GM12873 (cell line): Measurements from ENCODE around the gene PITHD1.

Experiments
- CTCF ChIP-seq: IDR thresholded peaks from 2 replicates; pipeline ENCODE4 v1.5.1; 2012; ENCODE audit warnings: low read depth, mild to moderate bottlenecking, moderate library complexity, low read length, control low read depth; ENCODE audit not compliant: insufficient read depth; ENCODE audit errors: missing control alignments

PITHD1 gene

GRCh38 chr1:23817633-23818032 lies 39.4 kb downstream of the PITHD1 start:
- no peak for TF ChIP-seq CTCF

GRCh38 chr1:23823767-23824166 lies 45.5 kb downstream of the PITHD1 start:
- TF ChIP-seq CTCF: no peak

DNA sequence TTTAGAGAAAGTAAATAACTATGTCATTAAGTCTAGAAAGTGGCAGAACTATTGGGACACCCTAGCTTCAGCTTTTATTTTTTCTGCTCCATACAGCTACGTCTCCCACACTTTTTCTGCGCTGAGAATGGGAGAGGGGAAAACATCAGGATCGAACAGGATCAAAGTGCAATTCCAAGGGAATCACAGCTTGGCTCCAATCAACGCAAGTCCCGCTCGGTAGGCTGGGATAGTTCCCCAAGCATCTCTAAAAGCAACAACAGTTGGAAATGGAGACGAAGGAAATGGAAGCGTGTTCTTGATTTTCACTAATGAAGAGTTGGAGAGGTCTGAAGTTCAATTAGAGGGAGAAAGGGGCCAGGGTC lies 46.5 kb downstream of the PITHD1 start:
- TF ChIP-seq CTCF: no peak

DNA sequence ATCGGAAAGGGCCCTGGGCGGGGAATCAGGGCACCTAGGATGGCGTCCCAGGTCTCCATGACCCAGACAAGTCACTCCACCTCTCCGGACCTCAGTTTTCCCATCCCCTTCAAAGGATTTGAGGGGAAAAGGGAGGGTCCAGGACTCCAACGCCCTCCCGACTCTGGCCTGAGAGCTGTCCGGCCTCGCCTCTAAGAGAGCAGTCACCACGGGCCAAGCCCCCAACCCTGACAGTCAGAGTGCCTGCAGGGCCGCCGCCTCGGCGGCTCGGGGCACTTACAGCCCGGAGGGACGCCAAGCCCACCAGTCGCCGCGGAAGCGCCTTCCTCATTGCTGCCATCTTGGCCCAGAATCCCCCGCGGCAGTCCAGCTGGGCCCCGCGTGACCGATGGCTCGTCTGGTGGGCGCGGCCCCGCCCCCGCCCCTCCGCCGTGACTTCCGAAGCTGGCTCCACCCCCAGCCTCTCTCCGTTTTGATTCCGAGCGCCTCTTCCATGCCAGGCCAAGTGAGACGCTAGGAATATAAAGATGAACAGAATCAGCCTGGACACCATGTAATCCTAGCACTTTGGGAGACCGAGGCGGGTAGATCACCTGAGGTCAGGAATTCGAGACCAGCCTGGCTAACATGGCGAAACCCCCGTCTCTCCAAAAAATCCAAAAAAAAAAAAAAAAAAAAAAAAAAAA lies 47.0 kb downstream of the PITHD1 start, which contains the start of gene HMGCL:
TSS of gene HMGCL (minus strand) at position 354 of the 686 bp plus-strand sequence. CDS start at position 340, 14 bp downstream.
- no peak for TF ChIP-seq CTCF

DNA sequence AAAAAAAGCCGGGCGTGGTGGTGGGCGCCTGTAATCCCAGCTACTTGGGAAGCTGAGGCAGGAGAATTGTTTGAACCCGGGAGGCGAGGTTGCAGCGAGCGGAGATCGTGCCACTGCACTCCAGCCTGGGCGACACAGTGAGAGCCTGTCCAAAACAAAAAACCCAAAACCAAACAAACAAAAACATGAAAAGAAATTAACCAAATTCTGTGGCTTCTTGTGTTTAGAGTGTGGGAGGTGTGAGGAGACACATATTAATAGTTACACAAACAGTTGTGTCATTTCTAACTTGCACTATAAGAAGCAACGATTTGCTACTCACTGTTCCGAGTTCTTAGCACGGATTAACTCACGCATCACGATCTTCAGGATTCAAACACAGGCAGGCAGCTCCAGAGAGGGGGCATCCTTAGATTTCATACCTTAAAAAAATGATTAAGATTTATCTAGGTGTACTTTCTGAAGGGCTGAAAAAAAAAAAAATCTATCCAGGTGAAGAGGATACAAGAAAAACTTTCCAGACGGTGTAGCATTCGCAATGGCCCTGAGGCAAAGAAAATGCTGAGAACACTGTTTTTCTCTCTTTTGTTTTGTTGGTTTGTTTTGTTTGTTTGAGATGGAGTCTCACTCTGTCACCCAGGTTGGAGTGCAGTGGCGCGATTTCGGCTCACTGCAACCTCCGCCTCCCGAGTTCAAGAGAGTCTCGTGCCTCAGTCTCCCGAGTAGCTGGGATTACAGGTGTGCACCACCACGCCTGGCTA lies 47.7 kb downstream of the PITHD1 start:
- no peak for TF ChIP-seq CTCF

GRCh38 chr1:23827717-23828116 lies 49.5 kb downstream of the PITHD1 start:
- no peak for TF ChIP-seq CTCF

GRCh38 chr1:23836037-23836436 lies 57.8 kb downstream of the PITHD1 start:
- no peak for TF ChIP-seq CTCF
